Fibroblast of the aortic adventitia (primary cell): ENCODE measurements around the gene POLR2F. TPM values are rescaled to one million over a fixed set of nuclear protein-coding genes. Genes with fewer than 3 reads are reported as not detected.

Source experiments
- DNase-seq: peaks from one replicate; pipeline ENCODE4 v3.0.0-alpha.2; 2010; ENCODE audit warnings: low read depth
- H3K4me3 ChIP-seq: 2 replicates; pipeline ENCODE4 v1.5.1; 2011; ENCODE audit warnings: low read depth, mild to moderate bottlenecking, control low read depth, low read length, moderate library complexity
- total RNA-seq: library from RNA; depleted of rRNA; stranded (reverse); fragments of >200 nt; gene quantifications from 2 replicates; pipeline ENCODE4 v1.2.3, GENCODE V29; 2012; ENCODE audit warnings: low replicate concordance
- TF ChIP-seq, protein P1 (sequence below): IDR thresholded peaks from 2 replicates; pipeline ENCODE4 v1.5.1; 2011; ENCODE audit warnings: mild to moderate bottlenecking, low read length, control low read depth, inconsistent platforms; ENCODE audit not compliant: insufficient read depth

POLR2F gene
- total RNA-seq, 1 donor: 18.3 TPM

DNA sequence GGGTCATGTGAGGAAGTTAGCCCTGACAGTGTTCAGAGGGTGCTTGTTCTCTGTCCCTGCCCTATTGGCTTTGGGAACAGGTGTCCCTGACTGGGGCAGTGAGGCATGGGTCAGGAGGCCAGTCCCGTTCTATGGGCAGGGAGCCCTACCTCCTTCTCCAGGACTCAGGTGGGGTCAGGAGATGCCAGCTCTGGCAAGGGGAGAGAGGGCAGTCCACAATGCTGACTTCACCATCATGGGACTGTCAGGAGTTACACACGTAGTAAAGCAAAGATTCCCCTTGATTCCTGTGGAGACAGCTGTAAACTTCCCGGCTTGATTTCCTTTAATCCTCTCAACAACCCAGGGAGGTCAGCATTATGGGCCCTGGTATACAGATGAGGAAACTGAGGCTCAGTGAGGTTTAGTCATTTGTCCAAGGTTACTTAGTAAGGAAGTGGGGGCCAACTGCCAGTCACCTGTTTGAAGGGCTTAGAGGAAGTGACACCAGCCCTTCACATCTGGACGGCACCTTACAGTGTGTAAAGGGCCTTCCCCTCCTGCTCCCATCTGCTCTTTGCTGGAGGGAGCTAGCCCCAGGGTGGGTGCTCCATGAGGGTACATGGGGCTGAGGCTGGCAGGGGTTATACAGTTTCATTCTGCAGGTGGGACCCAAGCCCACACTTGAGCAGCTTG is 35.5 kb upstream of the POLR2F start:
- no peak for DNase-seq
- TF ChIP-seq, protein P1, sequence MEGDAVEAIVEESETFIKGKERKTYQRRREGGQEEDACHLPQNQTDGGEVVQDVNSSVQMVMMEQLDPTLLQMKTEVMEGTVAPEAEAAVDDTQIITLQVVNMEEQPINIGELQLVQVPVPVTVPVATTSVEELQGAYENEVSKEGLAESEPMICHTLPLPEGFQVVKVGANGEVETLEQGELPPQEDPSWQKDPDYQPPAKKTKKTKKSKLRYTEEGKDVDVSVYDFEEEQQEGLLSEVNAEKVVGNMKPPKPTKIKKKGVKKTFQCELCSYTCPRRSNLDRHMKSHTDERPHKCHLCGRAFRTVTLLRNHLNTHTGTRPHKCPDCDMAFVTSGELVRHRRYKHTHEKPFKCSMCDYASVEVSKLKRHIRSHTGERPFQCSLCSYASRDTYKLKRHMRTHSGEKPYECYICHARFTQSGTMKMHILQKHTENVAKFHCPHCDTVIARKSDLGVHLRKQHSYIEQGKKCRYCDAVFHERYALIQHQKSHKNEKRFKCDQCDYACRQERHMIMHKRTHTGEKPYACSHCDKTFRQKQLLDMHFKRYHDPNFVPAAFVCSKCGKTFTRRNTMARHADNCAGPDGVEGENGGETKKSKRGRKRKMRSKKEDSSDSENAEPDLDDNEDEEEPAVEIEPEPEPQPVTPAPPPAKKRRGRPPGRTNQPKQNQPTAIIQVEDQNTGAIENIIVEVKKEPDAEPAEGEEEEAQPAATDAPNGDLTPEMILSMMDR: no peak
- H3K4me3 ChIP-seq: no peak overlapping the region

DNA sequence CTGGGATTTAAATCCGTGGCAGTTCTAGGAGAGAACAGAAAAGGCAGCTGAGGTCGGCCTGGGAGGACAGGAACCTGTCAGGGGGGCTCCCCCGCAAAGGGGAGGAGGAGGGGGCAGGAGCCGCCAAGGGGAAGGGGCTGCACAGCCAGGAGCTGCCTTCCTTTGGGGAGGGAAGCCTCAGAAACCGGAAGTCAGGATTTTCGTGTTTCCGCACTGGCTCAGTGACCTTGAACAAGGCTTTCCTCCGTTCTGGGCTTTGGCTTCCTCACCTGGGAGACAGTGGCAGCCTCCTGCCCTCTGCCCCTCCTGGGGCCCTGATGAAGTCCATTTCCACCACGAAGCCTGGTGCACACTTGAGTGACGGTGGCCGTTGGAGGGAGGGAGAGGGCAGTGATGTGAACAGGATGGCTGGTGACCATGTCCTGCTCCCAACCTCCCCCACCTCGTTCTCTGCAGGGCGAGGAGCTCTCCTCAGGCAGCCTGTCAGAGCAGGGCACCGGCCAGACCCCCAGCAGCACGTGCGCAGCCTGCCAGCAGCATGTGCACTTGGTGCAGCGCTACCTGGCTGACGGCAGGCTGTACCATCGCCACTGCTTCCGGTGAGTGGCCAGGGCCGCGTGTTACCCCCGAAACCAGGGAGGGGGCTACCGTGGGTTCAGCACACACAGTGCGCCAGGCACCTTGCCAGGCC is 34.8 kb upstream of the POLR2F start:
- TF ChIP-seq, protein P1: no peak
- H3K4me3 ChIP-seq: no peak overlapping the region
- DNase-seq: no peak

- H3K4me3 ChIP-seq: no peak overlapping the region
- DNase-seq: no peak
- TF ChIP-seq, protein P1: no peak
Observed at GRCh38 chr22:37920126-37920525, 33.4 kb upstream of the POLR2F start.

DNA sequence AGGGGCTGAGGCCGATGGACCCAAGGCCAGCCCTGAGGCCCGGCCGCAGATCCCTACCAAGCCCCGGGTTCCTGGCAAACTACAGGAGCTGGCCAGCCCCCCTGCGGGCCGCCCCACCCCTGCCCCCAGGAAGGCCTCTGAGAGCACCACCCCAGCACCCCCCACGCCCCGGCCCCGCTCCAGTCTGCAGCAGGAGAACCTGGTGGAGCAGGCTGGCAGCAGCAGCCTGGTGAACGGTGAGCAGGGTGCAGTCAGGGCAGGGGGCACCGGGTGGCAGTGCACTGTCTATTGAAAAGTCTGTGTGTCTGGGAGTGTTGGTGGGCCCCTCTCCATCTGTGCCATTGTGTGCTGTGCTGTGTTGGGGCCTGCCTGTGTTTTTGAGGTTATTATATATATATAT is 31.3 kb upstream of the POLR2F start:
- no peak overlapping the region for H3K4me3 ChIP-seq
- DNase-seq: no peak
- TF ChIP-seq, protein P1: no peak

- no peak for DNase-seq
- TF ChIP-seq, protein P1: no peak
Observed at GRCh38 chr22:37923927-37924326, 29.6 kb upstream of the POLR2F start.

GRCh38 chr22:37924386-37925065 is 29.0 kb upstream of the POLR2F start:
- no peak overlapping the region for H3K4me3 ChIP-seq
- DNase-seq: no peak
- TF ChIP-seq, protein P1: no peak

More at GRCh38 chr22:37923927-37924326, 29.6 kb upstream of the POLR2F start:
- H3K4me3 ChIP-seq: no peak overlapping the region
